SU-DHL-6 (cell line): ENCODE measurements around the gene AMH.

Experiments used
- CTCF ChIP-seq: fragments of 200-600 bp; sonication (generic); IDR thresholded peaks from one replicate; pipeline ENCODE4 v1.5.1; 2017; ENCODE audit warnings: antibody characterized with exemption, mild to moderate bottlenecking, low read length, moderate library complexity; ENCODE audit not compliant: insufficient read depth, poor library complexity, severe bottlenecking
- EZH2phosphoT487 ChIP-seq: fragments of 200-600 bp; sonication (generic), shearing (Covaris generic); conservative IDR thresholded peaks from 2 replicates; pipeline ENCODE4 v1.6.1; 2018; ENCODE audit warnings: mild to moderate bottlenecking, antibody characterized with exemption, low read length, moderate library complexity, mixed read lengths

- TF ChIP-seq EZH2phosphoT487, result no peak
- TF ChIP-seq CTCF, result no peak
Measured at GRCh38 chr19:2233601-2234280, 15.4 kb upstream of the AMH start.
